Endothelial cell of hepatic sinusoid (primary cell): ENCODE results near the gene C11orf91.
"Not testable (repeated sequence)": the region's sequence is repeated elsewhere in the genome, so short reads cannot be mapped to it uniquely, and the experiment has no call there.

Experiments used
- in situ Hi-C: cut with HindIII; loops from 2 replicates; pipeline ENCODE4 v1.10.0; 2017; ENCODE audit warnings: low sequenced_read_pairs

C11orf91 gene

GRCh38 chr11:33674035-33674814 lies 26.4 kb downstream of the C11orf91 start:
- in situ Hi-C loops, result no loop called here

GRCh38 chr11:33672273-33672672 lies 28.4 kb downstream of the C11orf91 start:
- in situ Hi-C loops, result no loop called here

GRCh38 chr11:33670250-33671011 lies 30.2 kb downstream of the C11orf91 start:
- in situ Hi-C loops, result no loop called here

- in situ Hi-C loops, result no loop called here
These were observed 30.9 kb downstream of the C11orf91 start for GRCh38 chr11:33669598-33670249.

GRCh38 chr11:33668951-33669596 lies 31.6 kb downstream of the C11orf91 start:
- in situ Hi-C loops, result no loop called here

- in situ Hi-C loops, result no loop called here
These were observed 32.2 kb downstream of the C11orf91 start for GRCh38 chr11:33668468-33668825.

GRCh38 chr11:33667819-33668467 lies 32.7 kb downstream of the C11orf91 start:
- in situ Hi-C loops, result no loop called here

- in situ Hi-C loops, result no loop called here
These were observed 35.1 kb downstream of the C11orf91 start for GRCh38 chr11:33665350-33666106.

GRCh38 chr11:33664827-33665226 lies 35.8 kb downstream of the C11orf91 start:
- in situ Hi-C loops, result no loop called here

- in situ Hi-C loops, result no loop called here
These were observed 36.5 kb downstream of the C11orf91 start for GRCh38 chr11:33664166-33664565.

GRCh38 chr11:33663121-33663520 lies 37.5 kb downstream of the C11orf91 start:
- in situ Hi-C loops, result no loop called here

- in situ Hi-C loops, result not testable (repeated sequence)
These were observed 39.1 kb downstream of the C11orf91 start for GRCh38 chr11:33661526-33661925.

- in situ Hi-C loops, result no loop called here
These were observed 39.7 kb downstream of the C11orf91 start for GRCh38 chr11:33660962-33661361.

GRCh38 chr11:33659370-33660139 lies 41.1 kb downstream of the C11orf91 start:
- in situ Hi-C loops, result no loop called here

- in situ Hi-C loops, result no loop called here
These were observed 42.3 kb downstream of the C11orf91 start for GRCh38 chr11:33658195-33658900.

GRCh38 chr11:33657757-33658156 lies 42.9 kb downstream of the C11orf91 start:
- in situ Hi-C loops, result no loop called here

- in situ Hi-C loops, result no loop called here
These were observed 43.9 kb downstream of the C11orf91 start for GRCh38 chr11:33656768-33657167.

- in situ Hi-C loops, result no loop called here
These were observed 44.6 kb downstream of the C11orf91 start for GRCh38 chr11:33655842-33656600.
